Gastrocnemius medialis (tissue), 4 donors: ENCODE results near the gene PTPN7.

Experiments used
- CTCF ChIP-seq, 5 experiments: fragments of 450-650 bp in 3 of 5; fragments of 200-600 bp in 2 of 5; sonication (generic) in 2 of 5; IDR thresholded peaks in 4 of 5; conservative IDR thresholded peaks in 1 of 5; 1 replicate in 4 of 5; 2 replicates in 1 of 5; pipeline ENCODE4 v1.5.1; 2016 to 2019; ENCODE audit warnings: antibody characterized with exemption in 5 of 5, mild to moderate bottlenecking in 3 of 5, moderate library complexity in 3 of 5
- POLR2A ChIP-seq, 2 donors: fragments of 450-650 bp; IDR thresholded peaks; one replicate each; pipeline ENCODE4 v1.6.1; 2017; ENCODE audit warnings: antibody characterized with exemption in 2 of 2, mild to moderate bottlenecking in 2 of 2, moderate library complexity in 2 of 2

GRCh38 chr1:202162418-202163280 is 2.2 kb upstream of the PTPN7 start:
- TF ChIP-seq CTCF (IDR thresholded peaks at IDR 0.05 in 4 of 5, conservative IDR thresholded peaks at IDR 0.05 in 1 of 5) (no peak), POLR2A (IDR thresholded peaks at IDR 0.05) (no peak)
